C4-2B (cell line): Measurements from ENCODE around the gene PEX3.

Source experiments
- H3K27ac ChIP-seq: fragments of 450-650 bp; 2 replicates; pipeline ENCODE4 v1.5.1; 2017
- ZFX ChIP-seq: fragments of 450-650 bp; IDR thresholded peaks from 2 replicates; pipeline ENCODE4 v1.6.1; 2017
- TF ChIP-seq, protein P1 (sequence below): fragments of 450-650 bp; conservative IDR thresholded peaks from 2 replicates; pipeline ENCODE4 v1.5.1; 2017; ENCODE audit warnings: mild to moderate bottlenecking

The PEX3 gene

DNA sequence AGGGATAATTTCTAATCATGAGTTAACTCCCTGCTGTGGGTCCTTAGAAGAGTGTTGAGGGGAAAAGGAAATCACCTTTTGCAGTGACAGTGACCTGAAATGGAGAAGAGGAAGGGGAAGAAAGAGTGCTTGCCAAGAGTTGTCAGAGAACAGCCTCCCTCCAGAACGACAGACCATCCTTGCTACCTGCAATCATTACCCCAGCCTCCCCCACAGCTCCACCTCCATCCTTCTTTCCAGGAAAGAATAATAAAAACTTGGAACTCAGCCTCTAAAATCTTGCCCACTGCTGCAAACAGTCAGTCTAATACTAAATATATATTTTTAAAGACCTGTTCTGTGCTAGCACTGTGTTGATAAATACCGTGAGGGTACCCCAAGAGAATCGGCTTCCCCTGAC, 89.6 kb downstream of the PEX3 start:
- TF ChIP-seq, protein P1, sequence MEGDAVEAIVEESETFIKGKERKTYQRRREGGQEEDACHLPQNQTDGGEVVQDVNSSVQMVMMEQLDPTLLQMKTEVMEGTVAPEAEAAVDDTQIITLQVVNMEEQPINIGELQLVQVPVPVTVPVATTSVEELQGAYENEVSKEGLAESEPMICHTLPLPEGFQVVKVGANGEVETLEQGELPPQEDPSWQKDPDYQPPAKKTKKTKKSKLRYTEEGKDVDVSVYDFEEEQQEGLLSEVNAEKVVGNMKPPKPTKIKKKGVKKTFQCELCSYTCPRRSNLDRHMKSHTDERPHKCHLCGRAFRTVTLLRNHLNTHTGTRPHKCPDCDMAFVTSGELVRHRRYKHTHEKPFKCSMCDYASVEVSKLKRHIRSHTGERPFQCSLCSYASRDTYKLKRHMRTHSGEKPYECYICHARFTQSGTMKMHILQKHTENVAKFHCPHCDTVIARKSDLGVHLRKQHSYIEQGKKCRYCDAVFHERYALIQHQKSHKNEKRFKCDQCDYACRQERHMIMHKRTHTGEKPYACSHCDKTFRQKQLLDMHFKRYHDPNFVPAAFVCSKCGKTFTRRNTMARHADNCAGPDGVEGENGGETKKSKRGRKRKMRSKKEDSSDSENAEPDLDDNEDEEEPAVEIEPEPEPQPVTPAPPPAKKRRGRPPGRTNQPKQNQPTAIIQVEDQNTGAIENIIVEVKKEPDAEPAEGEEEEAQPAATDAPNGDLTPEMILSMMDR = no peak
- TF ChIP-seq ZFX = no peak
- no peak overlapping the region for H3K27ac ChIP-seq
